Keratinocyte (primary cell): ENCODE measurements around the gene TP73. TPM values are rescaled to one million over a fixed set of nuclear protein-coding genes. Genes with fewer than 3 reads are reported as not detected.

Source experiments
- DNase-seq: peaks from one replicate; pipeline ENCODE4 v3.0.0-alpha.2; 2011; ENCODE audit warnings: low read depth, missing footprints, low spot score
- FAIRE-seq: peaks from 2 replicates; lab custom pipeline; 2011; peaks lifted over from hg19 to GRCh38; lab: Jason Lieb, UNC
- H2AFZ ChIP-seq: 2 replicates; pipeline ENCODE4 v1.6.0; 2012; ENCODE audit warnings: low read length, control low read depth, inconsistent platforms; ENCODE audit not compliant: control insufficient read depth
- H3K27ac ChIP-seq: 2 replicates; pipeline ENCODE4 v1.5.1; 2011; ENCODE audit warnings: low read length; ENCODE audit not compliant: control insufficient read depth, insufficient read depth
- H3K27me3 ChIP-seq: 3 replicates; pipeline ENCODE4 v1.6.0; 2011; ENCODE audit warnings: low read length; ENCODE audit not compliant: control insufficient read depth, insufficient read depth; ENCODE audit errors: extremely low read depth
- H3K36me3 ChIP-seq, 2 experiments: 2 replicates in 1 of 2; 3 replicates in 1 of 2; pipeline ENCODE4 v1.5.1; 2011; ENCODE audit warnings: low read length in 2 of 2, mild to moderate bottlenecking in 1 of 2; ENCODE audit not compliant: control insufficient read depth in 2 of 2, insufficient read depth in 2 of 2; ENCODE audit errors: extremely low read depth in 1 of 2
- H3K4me1 ChIP-seq: 3 replicates; pipeline ENCODE4 v1.5.1; 2011; ENCODE audit warnings: low read length; ENCODE audit not compliant: control insufficient read depth, insufficient read depth; ENCODE audit errors: extremely low read depth
- H3K4me2 ChIP-seq: 3 replicates; pipeline ENCODE4 v1.6.0; 2011; ENCODE audit warnings: low read depth, low read length; ENCODE audit not compliant: control insufficient read depth, insufficient read depth; ENCODE audit errors: extremely low read depth
- H3K4me3 ChIP-seq, 3 experiments: fragments of 200-600 bp in 1 of 3; sonication (generic) in 1 of 3; 2 replicates in 2 of 3; 3 replicates in 1 of 3; pipeline ENCODE4 v1.5.1; 2011 to 2016; ENCODE audit warnings: low read length in 3 of 3, mild to moderate bottlenecking in 3 of 3, control low read depth in 2 of 3, inconsistent platforms in 1 of 3, low read depth in 1 of 3, mixed read lengths in 1 of 3, mixed run types in 1 of 3, moderate library complexity in 1 of 3; ENCODE audit not compliant: control insufficient read depth in 2 of 3, insufficient read depth in 2 of 3; ENCODE audit errors: extremely low read depth in 1 of 3
- H3K79me2 ChIP-seq: 2 replicates; pipeline ENCODE4 v1.6.0; 2012; ENCODE audit warnings: low read length; ENCODE audit not compliant: control insufficient read depth, insufficient read depth
- H3K9ac ChIP-seq: 3 replicates; pipeline ENCODE4 v1.6.0; 2011; ENCODE audit warnings: low read length; ENCODE audit not compliant: control insufficient read depth, insufficient read depth; ENCODE audit errors: extremely low read depth
- H3K9me1 ChIP-seq: 3 replicates; pipeline ENCODE4 v1.6.0; 2011; ENCODE audit warnings: low read length; ENCODE audit not compliant: control insufficient read depth, insufficient read depth; ENCODE audit errors: extremely low read depth
- H3K9me3 ChIP-seq: 2 replicates; pipeline ENCODE4 v1.5.1; 2012; ENCODE audit warnings: low read depth, low read length; ENCODE audit not compliant: control insufficient read depth
- H4K20me1 ChIP-seq: 3 replicates; pipeline ENCODE4 v1.6.0; 2011; ENCODE audit warnings: low read length; ENCODE audit not compliant: control insufficient read depth, insufficient read depth; ENCODE audit errors: extremely low read depth
- EZH2 ChIP-seq: IDR thresholded peaks from one replicate; pipeline ENCODE4 v1.6.1; 2012; ENCODE audit warnings: inconsistent platforms, mild to moderate bottlenecking, low read length, moderate library complexity
- dilution Hi-C: fragments of 300-500 bp; cut with MboI; formaldehyde crosslinking; loops from one replicate; pipeline ENCODE4 v1.7.0; 2020; ENCODE audit warnings: low sequenced_read_pairs; ENCODE audit not compliant: extremely low pct_ligation_motif_present
- polyA plus RNA-seq, 5 experiments: library from polyadenylated mRNA; depleted of rRNA in 3 of 5; stranded (reverse) in 3 of 5; stranded (forward) in 1 of 5; unstranded in 1 of 5; fragments of >200 nt; gene quantifications; 1 replicate in 1 of 5; 2 replicates in 3 of 5; 3 replicates in 1 of 5; pipeline versions ENCODE4 v1.2.1 to v1.2.3, GENCODE V29; 2011 to 2012; ENCODE audit warnings: missing spikeins in 2 of 5, low read depth in 1 of 5, low replicate concordance in 1 of 5
- TF ChIP-seq, protein P1 (sequence below), 3 experiments: IDR thresholded peaks in 1 of 3; conservative IDR thresholded peaks in 1 of 3; optimal IDR thresholded peaks in 1 of 3; 2 replicates in 2 of 3; 3 replicates in 1 of 3; pipeline versions ENCODE3 to v1.5.1; 2011; ENCODE audit warnings: low read length in 3 of 3, mild to moderate bottlenecking in 3 of 3, moderate library complexity in 2 of 3, control low read depth in 1 of 3, inconsistent platforms in 1 of 3; ENCODE audit not compliant: insufficient read depth in 2 of 3; ENCODE audit errors: extremely low read depth in 1 of 3

TP73 gene
- polyA plus RNA-seq, 1 donor (not counting 4 experiments of a cell fraction or from before 2014, with no cell fraction given) = 0.14 TPM

- no peaks in the 10 kb centered on the region for H3K9me1 ChIP-seq
- no peak overlapping the region for H2AFZ ChIP-seq
- H3K27ac ChIP-seq = no peak overlapping the region
- no peaks in the 10 kb centered on the region for H3K36me3 ChIP-seq
- H3K4me1 ChIP-seq = peaks cover 5% of the 10 kb centered on the region
- no peak for DNase-seq
- H3K4me3 ChIP-seq = no peak overlapping the region
- H3K27me3 ChIP-seq = no peaks in the 10 kb centered on the region
- no peak overlapping the region for H3K9ac ChIP-seq
- no peak for FAIRE-seq
- TF ChIP-seq, protein P1, sequence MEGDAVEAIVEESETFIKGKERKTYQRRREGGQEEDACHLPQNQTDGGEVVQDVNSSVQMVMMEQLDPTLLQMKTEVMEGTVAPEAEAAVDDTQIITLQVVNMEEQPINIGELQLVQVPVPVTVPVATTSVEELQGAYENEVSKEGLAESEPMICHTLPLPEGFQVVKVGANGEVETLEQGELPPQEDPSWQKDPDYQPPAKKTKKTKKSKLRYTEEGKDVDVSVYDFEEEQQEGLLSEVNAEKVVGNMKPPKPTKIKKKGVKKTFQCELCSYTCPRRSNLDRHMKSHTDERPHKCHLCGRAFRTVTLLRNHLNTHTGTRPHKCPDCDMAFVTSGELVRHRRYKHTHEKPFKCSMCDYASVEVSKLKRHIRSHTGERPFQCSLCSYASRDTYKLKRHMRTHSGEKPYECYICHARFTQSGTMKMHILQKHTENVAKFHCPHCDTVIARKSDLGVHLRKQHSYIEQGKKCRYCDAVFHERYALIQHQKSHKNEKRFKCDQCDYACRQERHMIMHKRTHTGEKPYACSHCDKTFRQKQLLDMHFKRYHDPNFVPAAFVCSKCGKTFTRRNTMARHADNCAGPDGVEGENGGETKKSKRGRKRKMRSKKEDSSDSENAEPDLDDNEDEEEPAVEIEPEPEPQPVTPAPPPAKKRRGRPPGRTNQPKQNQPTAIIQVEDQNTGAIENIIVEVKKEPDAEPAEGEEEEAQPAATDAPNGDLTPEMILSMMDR (optimal IDR thresholded peaks at IDR 0.05 in 1 of 3, IDR thresholded peaks at IDR 0.05 in 1 of 3, conservative IDR thresholded peaks at IDR 0.05 in 1 of 3; ENCODE audit: extremely low read depth in 1 of 3, insufficient read depth in 2 of 3, low read length in 3 of 3) = no peak
- no peak for TF ChIP-seq EZH2
- no peak overlapping the region for H3K4me2 ChIP-seq
- H3K79me2 ChIP-seq = no peaks in the 10 kb centered on the region
- no peaks in the 10 kb centered on the region for H4K20me1 ChIP-seq
- dilution Hi-C loops = no loop called here
- H3K9me3 ChIP-seq = no peaks in the 10 kb centered on the region
Observed at GRCh38 chr1:3770047-3770765, 117.9 kb downstream of the TP73 start.

DNA sequence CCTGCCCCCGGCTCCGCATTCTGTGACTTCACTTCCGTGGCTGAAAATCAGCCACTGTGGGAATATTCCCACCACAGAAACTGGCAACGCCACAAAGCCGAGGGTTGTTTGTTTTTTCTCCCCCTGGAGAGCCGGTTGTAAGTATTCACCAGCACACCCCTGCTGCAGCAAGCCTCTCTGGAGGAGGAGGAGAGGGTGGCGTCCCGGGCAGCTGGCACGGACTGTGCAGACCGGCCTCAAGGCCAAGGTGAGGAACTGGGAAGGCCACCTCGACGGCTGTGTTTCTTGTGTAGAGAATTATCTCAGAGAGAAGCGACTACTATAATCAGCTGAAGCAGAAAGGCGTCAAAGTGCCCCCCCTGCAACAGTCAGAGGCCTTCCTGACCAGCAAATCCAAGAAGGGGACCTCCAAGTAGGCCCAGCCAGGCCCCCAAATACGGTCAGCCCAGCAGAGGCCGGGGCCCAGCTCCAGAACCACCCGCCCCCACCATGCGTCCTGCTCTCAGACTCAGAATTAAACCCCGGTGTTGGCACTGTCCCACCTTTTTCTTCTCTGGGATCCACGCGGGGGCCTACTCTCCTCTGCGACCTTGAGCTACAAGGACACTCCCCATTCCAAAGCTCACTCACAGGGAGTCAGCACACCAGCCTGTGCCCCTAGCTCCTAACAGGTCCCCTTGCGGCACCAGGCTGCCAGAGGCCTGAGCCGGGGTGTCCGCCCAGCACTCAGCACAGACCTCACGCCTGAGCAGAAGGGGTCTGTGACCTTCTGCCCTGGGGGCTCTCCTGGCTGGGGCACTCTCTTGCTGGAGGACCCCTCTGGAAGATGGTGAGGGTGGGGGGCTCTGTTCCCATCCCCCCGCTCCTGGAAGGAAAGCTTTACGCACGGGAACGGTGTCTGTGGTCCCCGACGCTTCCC lies 119.1 kb downstream of the TP73 start:
- no peak overlapping the region for H3K9ac ChIP-seq
- dilution Hi-C loops = no loop called here
- H3K27me3 ChIP-seq = no peaks in the 10 kb centered on the region
- H3K4me3 ChIP-seq = peak overlapping the region in 1 of 3 experiments; percentile 52
- TF ChIP-seq, protein P1 (optimal IDR thresholded peaks at IDR 0.05 in 1 of 3, IDR thresholded peaks at IDR 0.05 in 1 of 3, conservative IDR thresholded peaks at IDR 0.05 in 1 of 3; ENCODE audit: extremely low read depth in 1 of 3, insufficient read depth in 2 of 3, low read length in 3 of 3) = no peak
- no peak for TF ChIP-seq EZH2
- H3K9me1 ChIP-seq = no peaks in the 10 kb centered on the region
- no peaks in the 10 kb centered on the region for H4K20me1 ChIP-seq
- no peak for DNase-seq
- peaks cover 5% of the 10 kb centered on the region for H3K4me1 ChIP-seq
- H3K36me3 ChIP-seq = no peaks in the 10 kb centered on the region
- H2AFZ ChIP-seq = no peak overlapping the region
- H3K27ac ChIP-seq = no peak overlapping the region
- H3K79me2 ChIP-seq = no peaks in the 10 kb centered on the region
- peak overlapping the region; percentile 59 for H3K4me2 ChIP-seq
- FAIRE-seq = no peak
- H3K9me3 ChIP-seq = no peaks in the 10 kb centered on the region
